Measurements from ENCODE around the gene EPS8L2.

Gene EPS8L2

GRCh38 chr11:704781-705645 lies 1.0 kb upstream of the EPS8L2 start:
- no peak for DNase-seq

GRCh38 chr11:706439-706956 lies 467 bp downstream of the EPS8L2 start:
- peak; percentile 29 for DNase-seq

- DNase-seq: peak; percentile 29
Measured at GRCh38 chr11:706957-707816, 1.2 kb downstream of the EPS8L2 start.

GRCh38 chr11:707817-708420 lies 1.9 kb downstream of the EPS8L2 start:
- DNase-seq: no peak

- no peak for DNase-seq
Measured at GRCh38 chr11:708511-708910, 2.5 kb downstream of the EPS8L2 start.

- DNase-seq: no peak
Measured at GRCh38 chr11:709109-709997, 3.3 kb downstream of the EPS8L2 start.

- no peak for DNase-seq
Measured at GRCh38 chr11:714436-714835, 8.4 kb downstream of the EPS8L2 start.

- DNase-seq: no peak
Measured at GRCh38 chr11:719214-720016, 13.4 kb downstream of the EPS8L2 start.

GRCh38 chr11:720017-720641 lies 14.1 kb downstream of the EPS8L2 start:
- no peak for DNase-seq

GRCh38 chr11:720642-721246 lies 14.7 kb downstream of the EPS8L2 start:
- no peak for DNase-seq

- no peak for DNase-seq
Measured at GRCh38 chr11:721247-721740, 15.3 kb downstream of the EPS8L2 start.

GRCh38 chr11:721741-722345 lies 15.8 kb downstream of the EPS8L2 start:
- no peak for DNase-seq

- no peak for DNase-seq
Measured at GRCh38 chr11:722346-722811, 16.3 kb downstream of the EPS8L2 start.

- peak; percentile 53 for DNase-seq
Measured at GRCh38 chr11:723120-723883, 17.3 kb downstream of the EPS8L2 start.

- no peak for DNase-seq
Measured at GRCh38 chr11:724049-724777, 18.2 kb downstream of the EPS8L2 start.

GRCh38 chr11:724778-725386 lies 18.9 kb downstream of the EPS8L2 start:
- no peak for DNase-seq

GRCh38 chr11:725624-726202 lies 19.7 kb downstream of the EPS8L2 start:
- no peak for DNase-seq

Data from fibroblast of skin of abdomen (primary cell).